Kidney epithelial cell (primary cell): ENCODE measurements around the gene STXBP5. TPM values are rescaled to one million over a fixed set of nuclear protein-coding genes. Genes with fewer than 3 reads are reported as not detected.

Experiments
- DNase-seq: peaks from one replicate; pipeline ENCODE4 v3.0.0-alpha.2; 2010; ENCODE audit warnings: low read depth
- H3K27me3 ChIP-seq: 2 replicates; pipeline ENCODE4 v1.6.0; 2011; ENCODE audit warnings: low read length; ENCODE audit not compliant: control insufficient read depth, insufficient read depth
- H3K36me3 ChIP-seq: 2 replicates; pipeline ENCODE4 v1.5.1; 2011; ENCODE audit warnings: low read length; ENCODE audit not compliant: control insufficient read depth, insufficient read depth
- H3K4me3 ChIP-seq: 2 replicates; pipeline ENCODE4 v1.5.1; 2011; ENCODE audit warnings: low read depth, mild to moderate bottlenecking, control low read depth, low read length
- total RNA-seq: library from RNA; depleted of rRNA; stranded (reverse); fragments of >200 nt; gene quantifications from 2 replicates; pipeline ENCODE4 v1.2.3, GENCODE V29; 2015
- TF ChIP-seq, protein P1 (sequence below): IDR thresholded peaks from 2 replicates; pipeline ENCODE4 v1.5.1; 2011; ENCODE audit warnings: mild to moderate bottlenecking, moderate library complexity, low read length, control low read depth, inconsistent platforms; ENCODE audit not compliant: insufficient read depth, poor library complexity, severe bottlenecking

STXBP5 gene
- total RNA-seq, 1 donor from 2014 or later: 15.8 TPM

DNA sequence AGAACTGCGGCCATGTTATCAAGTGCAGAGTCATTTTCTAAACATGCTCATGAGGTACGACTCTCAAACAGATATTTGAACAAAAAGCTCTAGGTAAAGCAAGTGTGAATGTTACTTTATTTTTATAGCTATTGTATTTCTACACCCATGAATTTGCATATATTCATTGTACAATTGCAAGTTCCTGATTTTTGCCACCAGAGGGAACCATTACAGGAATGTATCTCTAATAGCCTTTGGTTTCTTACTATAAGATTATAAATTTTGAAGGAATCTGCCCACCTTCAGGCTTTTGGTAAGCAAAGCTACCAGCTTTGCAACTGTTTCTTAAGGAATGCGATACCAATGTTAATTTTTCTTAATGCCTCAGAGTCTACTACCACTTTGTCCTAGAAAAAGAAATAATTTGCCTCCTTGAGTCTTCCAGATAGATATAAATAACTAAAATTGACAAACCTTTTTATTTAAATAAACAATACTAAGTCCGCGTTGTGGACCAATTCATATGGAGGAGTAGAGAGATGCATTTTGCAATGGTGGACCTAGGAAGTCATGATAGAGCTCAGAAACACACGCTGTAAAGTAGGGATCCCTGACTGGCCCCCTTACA is 178.8 kb downstream of the STXBP5 start:
- Histone ChIP-seq H3K27me3 (no peaks in the 10 kb centered on the region), H3K36me3 (no peaks in the 10 kb centered on the region), H3K4me3 (no peak overlapping the region)
- TF ChIP-seq, protein P1, sequence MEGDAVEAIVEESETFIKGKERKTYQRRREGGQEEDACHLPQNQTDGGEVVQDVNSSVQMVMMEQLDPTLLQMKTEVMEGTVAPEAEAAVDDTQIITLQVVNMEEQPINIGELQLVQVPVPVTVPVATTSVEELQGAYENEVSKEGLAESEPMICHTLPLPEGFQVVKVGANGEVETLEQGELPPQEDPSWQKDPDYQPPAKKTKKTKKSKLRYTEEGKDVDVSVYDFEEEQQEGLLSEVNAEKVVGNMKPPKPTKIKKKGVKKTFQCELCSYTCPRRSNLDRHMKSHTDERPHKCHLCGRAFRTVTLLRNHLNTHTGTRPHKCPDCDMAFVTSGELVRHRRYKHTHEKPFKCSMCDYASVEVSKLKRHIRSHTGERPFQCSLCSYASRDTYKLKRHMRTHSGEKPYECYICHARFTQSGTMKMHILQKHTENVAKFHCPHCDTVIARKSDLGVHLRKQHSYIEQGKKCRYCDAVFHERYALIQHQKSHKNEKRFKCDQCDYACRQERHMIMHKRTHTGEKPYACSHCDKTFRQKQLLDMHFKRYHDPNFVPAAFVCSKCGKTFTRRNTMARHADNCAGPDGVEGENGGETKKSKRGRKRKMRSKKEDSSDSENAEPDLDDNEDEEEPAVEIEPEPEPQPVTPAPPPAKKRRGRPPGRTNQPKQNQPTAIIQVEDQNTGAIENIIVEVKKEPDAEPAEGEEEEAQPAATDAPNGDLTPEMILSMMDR: peak; percentile 39
- no peak for DNase-seq

DNA sequence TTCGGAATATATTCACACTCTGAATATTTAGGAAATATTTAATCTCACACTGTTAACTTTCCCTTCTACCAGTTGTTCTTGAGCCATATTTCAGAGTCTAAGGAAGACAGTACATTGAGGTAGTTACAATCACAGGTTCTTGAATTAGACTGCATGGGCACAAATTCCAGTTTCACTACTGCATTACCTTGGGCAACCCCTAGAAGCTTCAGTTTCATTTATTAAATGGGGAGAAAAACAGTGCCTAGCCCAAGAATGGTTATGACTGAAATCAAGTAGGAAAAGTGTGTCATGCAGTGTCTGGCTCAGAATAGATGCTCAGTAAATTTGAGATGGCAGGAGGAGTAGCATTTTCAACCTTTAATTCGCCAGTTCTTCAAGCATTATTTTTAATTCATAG is 179.8 kb downstream of the STXBP5 start:
- Histone ChIP-seq H3K4me3 (no peak overlapping the region), H3K27me3 (no peaks in the 10 kb centered on the region), H3K36me3 (no peaks in the 10 kb centered on the region)
- no peak for DNase-seq
- TF ChIP-seq, protein P1: no peak

DNA sequence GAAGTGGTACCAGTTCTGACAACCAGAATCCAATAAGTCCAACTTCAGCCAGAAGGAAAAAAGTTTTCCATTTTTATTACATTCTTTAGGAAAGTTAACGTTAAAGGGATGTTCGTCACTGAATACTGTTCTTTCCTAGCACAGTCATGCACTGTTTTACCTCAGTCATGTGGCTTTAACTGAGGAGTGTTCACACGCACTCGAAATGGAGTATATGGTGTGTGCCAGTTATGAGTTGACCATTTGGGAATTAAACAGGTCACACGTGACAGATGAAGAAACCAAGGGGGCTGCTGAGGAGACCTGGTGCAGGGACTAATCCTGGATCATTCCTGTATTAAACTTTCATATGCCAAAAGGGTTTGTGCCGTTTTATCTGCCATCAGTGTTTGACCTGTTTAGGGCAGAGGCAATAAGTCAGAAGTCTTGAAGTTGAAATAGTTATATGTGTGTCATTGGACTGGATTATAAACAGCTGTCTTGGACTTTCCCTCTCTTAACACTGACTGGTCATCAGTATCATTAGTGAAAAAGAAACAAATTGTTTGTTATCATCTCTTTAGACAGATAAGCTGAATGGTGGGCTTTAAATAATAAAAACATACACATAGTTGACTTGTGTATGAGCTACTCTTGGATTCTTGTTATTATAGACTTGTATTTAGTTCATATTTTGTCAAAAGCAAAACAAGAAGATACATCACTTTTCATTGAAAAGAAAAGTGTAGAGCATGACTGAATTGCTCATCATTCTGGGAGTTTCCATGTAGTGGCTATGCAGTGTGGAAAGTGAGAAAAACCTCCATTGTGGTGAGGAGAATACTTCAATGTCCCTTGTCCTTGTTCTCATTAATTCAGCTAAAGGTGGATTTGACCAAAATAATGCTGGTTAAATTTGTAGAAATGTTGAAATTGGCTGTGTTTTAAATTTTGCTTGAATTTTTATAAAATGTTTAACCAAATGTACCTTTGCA is 180.8 kb downstream of the STXBP5 start:
- TF ChIP-seq, protein P1: no peak
- H3K36me3 ChIP-seq: no peaks in the 10 kb centered on the region

DNA sequence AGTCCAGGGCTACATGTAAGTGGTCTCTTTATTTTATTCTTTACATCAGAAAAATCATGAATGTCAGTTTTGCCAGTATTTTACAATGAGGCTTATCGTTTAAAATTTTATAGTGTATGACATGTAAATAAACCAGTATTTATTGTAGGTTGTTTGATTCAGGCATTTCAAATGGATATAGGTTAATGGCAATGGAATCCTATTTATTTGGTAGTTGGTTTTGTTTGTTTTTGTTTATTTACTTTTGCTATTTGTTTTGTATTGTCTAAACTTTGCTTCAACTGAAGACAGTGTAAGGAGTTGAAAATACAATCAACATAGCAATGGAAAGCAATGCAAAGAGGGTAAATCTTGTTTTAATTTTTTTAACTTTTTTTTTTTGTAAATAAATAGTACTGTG is 185.2 kb downstream of the STXBP5 start:
- TF ChIP-seq, protein P1: no peak
- Histone ChIP-seq H3K36me3 (no peaks in the 10 kb centered on the region), H3K4me3 (no peak overlapping the region), H3K27me3 (no peaks in the 10 kb centered on the region)
- DNase-seq: no peak

More for the DNA sequence above, 180.8 kb downstream of the STXBP5 start:
- no peak overlapping the region for H3K4me3 ChIP-seq
- no peak for DNase-seq
- no peaks in the 10 kb centered on the region for H3K27me3 ChIP-seq

DNA sequence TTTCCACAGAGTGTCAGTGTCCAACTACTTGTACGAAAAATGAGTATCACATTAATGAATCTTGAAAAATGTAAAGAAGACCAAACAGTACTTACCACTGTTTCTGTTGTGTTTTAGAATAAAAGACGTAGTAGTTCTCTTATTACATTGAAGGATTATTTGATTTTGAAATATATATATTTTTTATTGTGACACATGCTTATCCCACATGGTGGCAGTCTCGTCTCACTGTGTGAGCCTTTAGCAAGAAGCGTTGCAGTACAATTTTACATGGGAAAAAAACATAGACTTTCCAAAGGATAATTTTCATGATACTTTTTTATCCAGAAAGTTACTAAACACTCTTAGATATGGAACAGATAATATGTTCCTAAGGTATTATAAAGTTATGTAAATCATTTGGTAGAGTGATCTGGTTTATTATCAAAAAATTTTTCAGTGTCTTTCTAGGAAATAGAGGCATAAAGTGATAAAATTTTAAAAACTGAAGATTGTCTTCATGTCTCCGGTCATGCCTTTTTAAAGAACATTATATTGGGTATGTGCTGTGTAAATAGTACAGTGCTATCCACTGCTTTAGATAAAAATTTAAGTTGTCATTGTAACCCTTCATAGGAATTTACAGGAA is 186.8 kb downstream of the STXBP5 start:
- Histone ChIP-seq H3K27me3 (no peaks in the 10 kb centered on the region), H3K4me3 (no peak overlapping the region), H3K36me3 (no peaks in the 10 kb centered on the region)
- DNase-seq: no peak
- TF ChIP-seq, protein P1: peak; percentile 35
